PC-9 (cell line): ENCODE results near the gene MRPL58.

Experiments used
- EZH2 ChIP-seq: fragments of 200-600 bp; sonication (generic); IDR thresholded peaks from 2 replicates; pipeline ENCODE4 v1.8.0; 2017; ENCODE audit warnings: antibody characterized with exemption, low read depth
- TF ChIP-seq, protein P1 (sequence below): fragments of 200-600 bp; sonication (generic); conservative IDR thresholded peaks from 2 replicates; pipeline ENCODE4 v1.6.1; 2017; ENCODE audit warnings: mixed run types, antibody characterized with exemption, mild to moderate bottlenecking, moderate library complexity

DNA sequence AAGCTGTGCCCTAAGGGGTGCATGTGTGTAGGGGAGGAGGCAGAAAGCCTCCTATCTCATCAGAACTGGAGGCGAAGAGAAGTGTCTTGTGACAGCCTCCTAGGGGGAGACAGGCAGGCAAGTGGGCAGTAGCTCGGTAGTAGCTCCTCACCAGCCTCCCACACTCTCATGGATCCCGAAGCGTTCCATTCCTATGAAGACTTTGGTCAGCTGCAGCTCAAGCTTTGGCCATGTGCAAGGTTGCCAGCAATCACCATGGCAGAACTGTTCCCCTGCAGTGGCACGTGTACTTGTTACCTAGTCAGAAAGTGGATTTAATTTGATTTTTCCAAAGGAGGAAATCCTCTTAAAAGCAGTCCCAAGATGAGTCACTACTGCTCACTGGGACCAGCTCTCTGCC lies 6.7 kb downstream of the MRPL58 start:
- TF ChIP-seq, protein P1, sequence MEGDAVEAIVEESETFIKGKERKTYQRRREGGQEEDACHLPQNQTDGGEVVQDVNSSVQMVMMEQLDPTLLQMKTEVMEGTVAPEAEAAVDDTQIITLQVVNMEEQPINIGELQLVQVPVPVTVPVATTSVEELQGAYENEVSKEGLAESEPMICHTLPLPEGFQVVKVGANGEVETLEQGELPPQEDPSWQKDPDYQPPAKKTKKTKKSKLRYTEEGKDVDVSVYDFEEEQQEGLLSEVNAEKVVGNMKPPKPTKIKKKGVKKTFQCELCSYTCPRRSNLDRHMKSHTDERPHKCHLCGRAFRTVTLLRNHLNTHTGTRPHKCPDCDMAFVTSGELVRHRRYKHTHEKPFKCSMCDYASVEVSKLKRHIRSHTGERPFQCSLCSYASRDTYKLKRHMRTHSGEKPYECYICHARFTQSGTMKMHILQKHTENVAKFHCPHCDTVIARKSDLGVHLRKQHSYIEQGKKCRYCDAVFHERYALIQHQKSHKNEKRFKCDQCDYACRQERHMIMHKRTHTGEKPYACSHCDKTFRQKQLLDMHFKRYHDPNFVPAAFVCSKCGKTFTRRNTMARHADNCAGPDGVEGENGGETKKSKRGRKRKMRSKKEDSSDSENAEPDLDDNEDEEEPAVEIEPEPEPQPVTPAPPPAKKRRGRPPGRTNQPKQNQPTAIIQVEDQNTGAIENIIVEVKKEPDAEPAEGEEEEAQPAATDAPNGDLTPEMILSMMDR: no peak
- TF ChIP-seq EZH2: no peak
